ENCODE data around the gene TMEM72.

The TMEM72 gene

DNA sequence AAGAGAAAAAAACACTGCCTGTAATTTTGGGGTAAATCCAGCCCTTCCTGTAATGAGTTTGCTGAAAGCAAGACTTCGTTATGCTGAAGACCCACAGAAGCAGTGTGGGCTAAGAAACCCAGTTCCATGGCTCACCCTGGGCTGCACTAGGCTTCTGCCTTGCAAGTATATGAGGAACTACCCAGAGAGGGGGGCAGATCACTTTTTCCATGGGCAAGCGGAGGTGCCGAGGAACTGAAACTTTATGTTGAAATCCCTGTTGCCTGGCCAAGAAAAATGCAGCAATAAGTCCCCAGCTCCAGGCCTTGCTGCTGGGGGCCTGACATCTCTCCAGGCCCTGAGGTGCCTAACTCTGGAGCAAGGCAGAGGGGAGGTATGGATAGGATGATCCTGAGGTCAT is 57.0 kb downstream of the TMEM72 start:
- DNase-seq (ENCODE audit: low read depth) = no peak

DNA sequence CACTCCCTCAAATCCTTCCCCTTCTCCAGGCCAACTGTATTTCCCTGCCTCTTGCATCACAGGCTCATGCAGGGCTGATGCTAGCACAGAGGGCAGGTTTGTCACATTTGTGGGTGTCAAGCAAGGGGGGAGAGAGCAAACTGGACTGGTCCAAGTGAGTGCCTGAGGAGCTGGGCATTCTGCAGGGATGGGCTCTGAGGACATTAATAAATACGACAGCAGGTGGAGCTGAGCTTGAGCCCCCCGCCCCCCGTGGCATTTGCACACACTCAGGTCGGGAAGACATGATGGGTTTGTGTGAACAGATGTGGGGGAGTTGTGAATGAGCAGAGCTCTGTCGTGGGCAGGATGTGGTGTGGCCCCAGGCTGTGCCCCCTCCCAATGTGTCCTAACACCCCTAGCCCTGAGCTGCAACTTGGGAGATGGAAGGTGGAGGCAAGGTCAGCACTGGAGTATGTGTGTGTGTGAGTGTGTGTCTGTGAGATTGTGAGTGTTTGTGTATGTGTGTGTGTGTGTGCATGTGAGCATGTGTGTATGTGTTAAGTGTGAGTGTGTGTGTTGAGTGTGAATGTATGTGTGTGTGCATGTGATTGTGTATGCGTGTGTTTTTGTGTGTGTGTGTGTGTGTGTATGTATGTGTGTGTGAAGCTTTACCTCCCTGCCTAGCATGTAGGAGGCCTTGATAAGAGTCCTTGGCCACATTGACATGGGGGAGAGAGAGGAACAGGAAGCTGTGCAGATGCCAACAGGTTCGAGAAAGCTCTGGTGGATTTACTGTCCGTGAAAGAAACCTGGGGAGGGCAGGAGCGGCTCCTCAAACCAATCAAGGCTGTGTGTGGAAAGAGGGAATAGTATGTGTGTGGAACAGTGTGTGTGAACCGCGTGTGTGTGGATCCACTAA is 57.6 kb downstream of the TMEM72 start:
- no peak for DNase-seq (ENCODE audit: low read depth)

GRCh38 chr10:44969854-44970253 is 58.7 kb downstream of the TMEM72 start:
- no peak for DNase-seq (ENCODE audit: low read depth)

GRCh38 chr10:44970812-44971395 is 59.8 kb downstream of the TMEM72 start:
- no peak for DNase-seq (ENCODE audit: low read depth)

GRCh38 chr10:44971434-44971833 is 60.3 kb downstream of the TMEM72 start:
- no peak for DNase-seq (ENCODE audit: low read depth)

DNA sequence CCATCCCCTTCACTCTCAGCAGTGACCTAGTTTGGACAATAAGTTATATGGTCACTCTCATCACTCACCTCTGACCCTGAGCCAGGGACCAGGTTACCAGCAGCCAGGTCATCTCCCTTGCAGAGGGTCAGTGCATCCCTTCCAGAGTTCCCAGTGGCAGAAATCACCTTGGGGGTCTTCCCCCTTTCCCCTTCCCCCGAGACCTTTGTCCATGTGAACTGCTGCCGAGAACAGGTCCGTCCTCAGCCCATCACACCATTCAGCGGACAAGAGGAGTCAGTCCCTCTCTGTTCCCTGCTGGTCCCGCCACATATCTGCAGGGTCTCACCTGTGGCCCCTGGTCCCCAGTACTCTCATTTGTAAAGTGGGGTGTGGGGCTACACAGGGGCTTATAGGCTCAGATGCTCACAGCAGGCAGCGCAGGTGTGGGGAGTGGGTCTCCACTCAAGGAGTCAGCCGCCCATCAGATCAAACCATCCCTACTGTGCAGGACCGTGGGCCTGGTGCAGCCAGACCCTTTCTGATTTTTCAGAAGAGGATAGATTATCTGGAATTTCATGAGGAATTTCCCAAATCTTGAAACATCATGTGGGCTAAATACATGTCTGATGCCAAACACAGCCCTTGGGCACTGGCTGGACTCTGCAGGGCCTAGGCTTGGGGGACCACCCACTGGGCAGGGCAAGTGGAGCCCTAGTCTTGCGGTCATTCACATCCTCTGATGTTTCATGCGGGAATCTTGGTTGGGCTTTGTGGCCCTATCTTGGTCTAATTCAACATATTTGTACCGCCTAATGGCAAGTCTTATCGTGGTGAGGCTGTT is 61.0 kb downstream of the TMEM72 start:
- DNase-seq (ENCODE audit: low read depth) = no peak

- DNase-seq (ENCODE audit: low read depth) = no peak
Measured at GRCh38 chr10:44972874-44973306, 61.8 kb downstream of the TMEM72 start.

DNA sequence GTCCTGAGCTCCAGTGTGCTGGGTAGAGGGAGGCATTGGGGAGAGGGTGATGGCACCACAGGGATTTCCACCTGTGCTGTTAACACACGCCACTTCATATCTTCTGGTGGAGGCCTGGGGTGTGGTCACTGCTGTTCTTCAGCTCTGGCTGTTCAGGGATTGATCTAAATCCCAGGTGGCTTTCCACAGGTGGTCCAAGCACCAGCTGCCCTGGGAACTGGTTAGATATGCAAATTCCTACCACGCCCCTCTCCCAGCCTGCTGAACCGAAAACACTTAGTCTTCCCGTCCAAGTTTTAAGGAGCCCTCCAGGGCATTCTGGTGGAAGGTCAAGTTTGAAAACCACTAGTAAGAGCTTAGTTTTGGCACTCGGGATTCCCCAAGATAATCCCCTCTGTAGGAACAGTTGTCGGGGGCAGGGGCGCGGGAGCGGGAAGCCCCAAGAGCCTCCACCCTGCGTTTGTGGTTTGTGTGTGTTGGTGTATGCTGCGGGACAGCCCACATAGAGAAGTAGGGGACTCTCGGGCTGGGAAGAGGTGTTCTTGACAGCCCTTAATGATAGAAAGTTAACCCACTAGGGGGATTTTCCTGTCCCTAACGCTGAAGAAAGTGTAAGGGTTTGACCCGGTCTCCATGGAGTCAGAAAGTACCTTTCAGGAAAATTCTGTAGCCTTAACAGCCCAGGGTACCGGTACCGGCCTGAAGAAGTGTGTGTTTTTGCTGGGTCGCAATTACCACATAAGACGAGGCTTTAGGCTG is 62.4 kb downstream of the TMEM72 start:
- no peak for DNase-seq (ENCODE audit: low read depth)

DNA sequence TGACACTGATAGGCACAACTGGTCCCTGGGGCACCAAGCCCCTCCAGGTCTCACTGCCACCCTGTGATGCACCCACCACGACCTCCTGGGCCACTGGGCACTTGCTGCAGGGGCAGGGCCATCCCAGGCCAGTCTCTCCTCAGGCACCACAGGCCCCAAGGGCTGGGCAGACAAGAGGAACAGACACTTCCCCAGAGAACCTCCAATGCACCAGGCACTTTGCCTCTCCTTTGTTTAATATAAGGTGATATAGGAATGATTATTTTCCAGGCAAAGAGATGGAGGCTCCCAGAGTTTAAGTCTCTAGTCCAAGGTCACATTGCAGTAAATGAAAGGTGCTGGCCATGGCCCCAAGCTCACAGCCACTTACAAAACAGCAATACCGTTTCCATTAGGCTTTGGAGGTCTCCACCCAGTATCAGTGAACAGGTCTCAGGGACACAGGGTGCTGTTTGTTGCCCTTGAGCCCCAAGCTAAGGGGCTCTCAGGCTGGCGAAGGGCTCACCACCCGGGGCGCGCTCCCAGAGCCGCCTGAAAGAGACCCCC is 63.0 kb downstream of the TMEM72 start:
- DNase-seq (ENCODE audit: low read depth) = no peak

- DNase-seq (ENCODE audit: low read depth) = peak; percentile 32
Measured at GRCh38 chr10:44974628-44975430, 63.7 kb downstream of the TMEM72 start.

DNA sequence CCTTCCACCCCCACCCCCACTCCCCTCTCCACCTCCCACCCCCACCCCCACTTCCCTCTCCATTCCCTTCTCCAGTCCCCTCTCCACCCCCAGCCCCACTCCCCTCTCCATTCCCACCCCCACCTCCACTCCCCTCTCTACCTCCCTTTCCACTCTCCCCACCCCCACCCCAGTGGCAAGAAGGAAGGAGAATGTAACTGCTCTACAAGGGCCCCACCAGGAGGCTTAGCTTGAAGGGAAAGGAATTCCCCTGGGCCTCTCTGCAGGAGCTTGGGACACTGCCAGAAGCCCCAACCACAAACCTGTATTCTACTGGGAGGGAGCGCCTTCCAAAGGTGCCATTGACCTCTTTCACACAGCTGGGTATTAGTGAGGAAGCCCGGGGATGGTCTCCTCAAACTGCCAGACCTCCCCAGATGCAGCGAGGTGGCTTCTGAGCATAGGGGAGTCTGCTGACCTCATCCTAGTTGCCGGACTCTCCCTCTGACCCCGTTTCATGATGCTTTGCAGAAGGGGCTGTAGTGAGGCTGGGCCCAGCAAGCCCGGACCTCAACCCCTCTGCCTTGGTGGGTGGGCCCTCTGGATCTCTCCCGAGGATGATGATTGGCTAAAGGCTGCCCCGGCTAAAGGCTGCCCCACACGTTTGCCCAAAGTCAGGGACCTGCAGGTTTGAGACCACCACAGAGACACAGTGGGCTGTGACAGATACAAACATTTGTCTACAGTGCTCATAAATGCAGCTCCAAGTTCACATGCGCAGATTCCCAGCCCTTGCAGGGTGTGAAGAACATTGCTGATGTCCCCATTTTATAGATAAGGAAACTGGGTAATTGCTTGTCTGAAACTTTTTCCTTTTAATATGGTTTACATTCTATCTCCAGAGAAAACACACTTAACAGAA is 64.5 kb downstream of the TMEM72 start:
- no peak for DNase-seq (ENCODE audit: low read depth)

- DNase-seq (ENCODE audit: low read depth) = no peak
Measured at GRCh38 chr10:44976352-44977198, 65.4 kb downstream of the TMEM72 start.

DNA sequence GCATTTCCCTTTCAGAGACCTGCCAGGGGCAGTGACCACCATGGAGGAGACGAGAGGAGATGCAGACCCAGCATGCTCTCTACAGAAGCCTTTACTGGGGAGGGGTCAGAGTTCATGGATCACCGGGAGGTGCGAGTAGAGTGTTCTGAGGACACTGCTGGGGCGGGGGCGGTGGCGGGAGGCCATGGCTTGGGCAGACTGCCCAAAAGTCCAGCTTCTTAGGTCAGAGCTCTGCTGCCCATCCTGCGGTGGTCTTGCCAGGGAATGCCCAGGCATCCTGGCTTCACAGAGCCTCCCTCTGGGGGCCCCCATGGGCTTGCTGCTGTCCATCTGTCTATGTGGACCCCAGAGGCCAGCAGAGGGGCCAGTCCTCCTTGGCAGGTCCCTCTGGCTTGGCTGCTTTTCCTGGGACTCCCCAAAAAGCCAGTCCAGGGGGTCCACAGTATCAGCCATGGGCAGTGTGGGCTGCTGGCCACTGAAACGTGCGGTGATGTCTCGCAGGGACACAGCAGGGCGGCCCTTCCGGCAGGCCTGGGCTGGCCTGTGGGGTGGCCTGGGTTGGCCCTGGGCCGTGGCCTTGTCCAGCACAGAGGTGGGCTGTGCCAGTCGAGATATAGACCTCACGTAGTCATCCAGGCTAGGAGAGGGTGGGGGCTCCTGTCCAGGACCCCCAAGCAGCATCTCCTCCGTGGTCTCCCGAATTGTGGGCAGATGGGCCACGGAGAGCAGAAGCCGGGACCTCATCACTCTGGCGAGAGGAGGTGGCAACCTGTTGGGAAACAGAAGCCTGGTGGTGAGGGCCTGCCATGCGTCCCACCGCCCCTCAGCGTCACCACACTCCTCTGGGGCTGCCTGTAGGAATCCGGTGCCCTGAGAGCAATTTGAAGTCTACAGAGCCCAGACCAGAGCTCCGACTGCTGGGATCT is 66.4 kb downstream of the TMEM72 start:
- DNase-seq (ENCODE audit: low read depth) = no peak

- DNase-seq (ENCODE audit: low read depth) = no peak
Measured at GRCh38 chr10:44978213-44978569, 67.1 kb downstream of the TMEM72 start.

DNA sequence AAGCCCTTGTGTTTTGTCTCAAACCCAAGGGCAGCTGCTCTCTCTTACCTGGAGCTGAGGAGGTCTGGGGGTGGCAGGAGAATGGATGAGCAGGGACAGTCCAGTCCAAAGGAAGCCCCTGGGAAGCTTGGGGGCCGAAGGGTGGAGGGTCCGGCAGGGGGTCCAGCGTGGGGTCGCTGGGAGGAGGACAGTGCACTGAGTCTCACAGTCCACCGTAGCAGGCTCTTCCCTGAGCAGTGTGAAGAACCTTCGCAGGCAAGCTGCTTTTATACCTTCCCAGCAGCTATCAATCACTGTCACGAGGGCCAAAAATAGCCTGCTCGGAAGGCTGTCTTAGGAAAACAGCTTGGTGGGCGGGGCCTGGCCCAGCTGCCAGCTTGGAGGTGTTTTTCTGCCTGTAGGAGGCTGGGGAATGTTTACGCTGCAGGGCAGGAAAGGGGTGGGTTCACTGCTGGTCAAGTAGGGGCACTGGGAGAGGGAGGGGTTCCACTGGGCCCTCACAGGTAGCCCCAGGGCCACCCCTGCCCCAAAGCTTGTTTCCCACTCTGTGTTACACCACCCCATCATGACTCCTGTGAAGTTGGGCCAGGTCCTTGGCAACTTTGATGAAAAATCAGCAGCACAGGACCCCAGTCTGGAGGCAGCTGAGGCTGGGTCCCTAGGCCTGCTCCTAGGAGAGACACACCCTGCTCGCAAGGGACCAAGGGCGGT is 67.6 kb downstream of the TMEM72 start, which contains the start of gene DEPP1:
Gene DEPP1 (minus strand): TSS at position 240 of the 711 bp plus-strand sequence. CDS start 779 bp downstream, outside the sequence.
- no peak for DNase-seq (ENCODE audit: low read depth)

DNA sequence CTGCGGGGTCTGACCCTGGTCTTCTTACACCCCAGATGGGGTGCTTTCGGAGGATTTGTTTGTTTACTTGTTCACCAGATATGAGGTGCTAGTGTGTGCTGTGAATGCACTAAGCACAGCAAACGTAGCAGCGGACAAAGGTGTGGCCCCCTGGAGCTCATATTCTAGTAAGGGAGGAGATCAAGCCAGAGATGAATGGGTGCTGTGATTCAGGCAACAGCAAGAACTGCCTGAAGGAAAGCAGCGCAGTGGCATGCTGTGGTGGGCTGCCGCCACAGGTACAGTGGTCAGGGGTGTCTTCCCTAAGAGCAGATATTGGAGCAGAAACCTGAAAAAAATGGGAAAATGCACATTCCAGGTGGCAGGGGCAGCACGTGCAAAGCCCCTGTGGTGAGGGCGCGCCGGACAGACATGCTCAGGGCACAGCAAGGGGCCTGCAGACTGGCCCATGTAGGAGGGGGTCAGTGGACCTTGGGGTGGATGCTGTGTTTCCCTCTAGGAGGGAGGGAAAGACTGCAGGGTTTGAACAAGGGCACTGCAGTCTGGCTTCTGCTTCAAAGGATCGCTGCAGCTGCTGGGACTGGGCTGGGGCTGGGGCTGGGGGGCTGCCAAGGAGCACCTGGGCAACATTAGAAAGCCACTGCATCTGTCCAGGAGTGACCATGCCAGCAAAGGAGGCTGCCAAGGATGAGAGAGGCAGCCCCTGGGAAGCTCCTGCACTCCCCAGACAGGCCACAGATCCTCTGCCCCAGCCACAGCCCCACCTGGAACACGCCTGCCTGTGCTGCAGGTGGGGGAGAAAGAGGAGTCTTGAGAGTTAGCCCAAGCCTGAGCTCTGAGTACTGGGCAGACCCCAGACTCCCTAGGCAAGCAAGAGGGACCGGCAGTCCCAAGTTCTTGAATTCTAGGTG is 68.4 kb downstream of the TMEM72 start:
- DNase-seq (ENCODE audit: low read depth) = no peak

Measured in stimulated activated CD8-positive, alpha-beta memory T cell treated with anti-CD3 and anti-CD28 coated beads, Interleukin-12 subunit alpha, Interleukin-12 subunit beta, amount 100 ng/mL, for 1 hour (primary cell).